HG03354 (cell line): Measurements from ENCODE around the gene HLA-DRB1.
"Not testable (repeated sequence)": the region's sequence is repeated elsewhere in the genome, so short reads cannot be mapped to it uniquely, and the experiment has no call there.

Experiments used
- ATAC-seq: cut with Tn5 transposase; IDR thresholded peaks from one replicate; pipeline ENCODE4 v1.9.1; 2021; ENCODE audit warnings: mild to moderate bottlenecking; ENCODE audit not compliant: unreplicated experiment, poor library complexity, severe bottlenecking

HLA-DRB1 gene

DNA sequence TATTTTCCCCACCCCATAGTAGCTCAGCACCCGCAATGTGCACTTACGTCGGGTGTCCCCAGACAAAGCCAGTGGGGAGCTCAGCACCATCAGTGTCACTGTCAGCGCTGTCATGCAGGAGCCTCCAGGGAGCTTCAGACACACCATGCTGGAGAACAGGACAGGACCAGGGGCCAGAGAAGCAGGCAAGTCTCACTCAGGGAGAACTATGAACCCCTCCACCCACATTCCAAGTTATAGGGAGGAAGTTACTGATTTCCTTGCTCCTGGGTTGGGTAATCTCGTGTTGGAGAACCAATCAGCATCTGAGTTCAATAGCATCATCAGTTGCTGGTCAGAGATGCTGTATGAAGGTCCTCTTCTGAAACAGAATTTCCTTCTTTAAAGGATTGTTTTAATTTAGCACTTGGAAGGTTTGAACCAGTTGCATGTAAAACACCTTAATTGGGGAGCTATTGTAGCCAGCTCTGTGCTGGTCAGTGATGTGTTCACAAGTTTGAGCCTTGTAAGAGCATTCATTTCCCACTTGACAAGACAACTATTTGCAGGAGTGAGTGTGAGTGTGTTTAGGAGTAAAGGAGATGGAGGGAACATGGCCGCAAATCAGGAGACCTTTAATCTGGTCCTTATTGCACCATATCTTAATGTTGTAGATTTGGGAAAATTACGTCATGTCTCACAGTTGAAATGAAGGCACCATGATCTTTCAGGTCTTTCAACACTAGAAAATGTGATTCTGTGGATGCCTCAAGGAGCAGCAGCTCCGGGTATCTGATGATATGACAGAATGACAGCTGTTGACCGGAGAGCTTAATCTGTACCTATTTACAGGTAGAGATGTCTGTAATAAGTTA is at the start of gene HLA-DRB1:
HLA-DRB1 (minus strand) TSS at position 253 of the 854 bp plus-strand sequence; CDS start at position 147, 106 bp downstream.
- ATAC-seq, result peak; percentile 90

DNA sequence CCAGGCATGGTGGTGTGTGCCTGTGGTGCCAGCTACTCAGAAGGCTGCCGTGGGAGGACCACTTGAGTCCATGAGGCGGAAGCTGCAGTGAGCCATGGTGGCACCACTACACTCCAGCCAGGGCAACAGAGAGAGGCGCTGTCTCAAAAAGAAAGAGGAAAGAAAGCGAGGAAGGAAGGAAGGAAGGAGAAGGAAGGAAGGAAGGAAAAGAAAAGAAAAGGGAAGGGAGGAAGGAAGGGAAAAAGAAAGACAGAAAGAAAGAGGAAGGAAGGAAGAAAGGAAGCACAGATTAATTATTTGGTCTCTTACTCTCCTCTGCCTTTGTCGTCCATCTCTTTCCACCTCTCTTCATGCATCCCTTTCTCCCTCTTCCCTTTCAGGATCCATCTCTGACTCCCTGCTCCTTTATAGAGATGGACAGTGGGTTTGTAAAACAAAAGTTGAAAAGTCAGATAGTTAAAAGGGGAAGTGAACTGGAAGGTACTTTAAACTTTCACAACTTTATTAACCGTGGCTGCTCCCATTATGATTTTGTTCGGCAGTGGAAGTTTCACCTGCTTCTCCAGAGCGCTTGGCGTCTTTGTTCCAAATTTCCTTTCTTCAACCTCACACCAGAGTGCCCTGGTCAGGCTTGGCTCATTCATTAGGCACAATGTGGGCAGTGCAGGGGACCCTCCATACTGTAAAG is 49.0 kb upstream of the HLA-DRB1 start:
- no peak for ATAC-seq

DNA sequence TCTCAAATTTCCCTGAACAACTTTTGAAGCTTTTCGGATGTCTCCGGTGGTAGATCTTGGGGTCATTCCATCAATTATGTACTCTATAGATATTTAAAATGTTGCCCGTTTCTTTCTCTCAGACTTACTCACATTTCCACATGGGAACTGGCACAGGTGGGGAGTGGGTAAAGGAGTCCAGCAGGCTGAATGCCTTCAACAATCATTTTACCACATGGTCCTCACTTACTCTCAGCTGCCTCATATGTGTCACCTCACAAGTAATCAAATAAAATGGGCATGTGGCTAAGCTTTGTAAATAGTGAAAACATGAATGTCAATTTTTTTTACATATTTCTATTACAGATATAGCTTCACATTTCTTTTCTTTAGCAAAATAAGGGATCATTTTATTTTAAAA is 48.2 kb upstream of the HLA-DRB1 start:
- no peak for ATAC-seq

DNA sequence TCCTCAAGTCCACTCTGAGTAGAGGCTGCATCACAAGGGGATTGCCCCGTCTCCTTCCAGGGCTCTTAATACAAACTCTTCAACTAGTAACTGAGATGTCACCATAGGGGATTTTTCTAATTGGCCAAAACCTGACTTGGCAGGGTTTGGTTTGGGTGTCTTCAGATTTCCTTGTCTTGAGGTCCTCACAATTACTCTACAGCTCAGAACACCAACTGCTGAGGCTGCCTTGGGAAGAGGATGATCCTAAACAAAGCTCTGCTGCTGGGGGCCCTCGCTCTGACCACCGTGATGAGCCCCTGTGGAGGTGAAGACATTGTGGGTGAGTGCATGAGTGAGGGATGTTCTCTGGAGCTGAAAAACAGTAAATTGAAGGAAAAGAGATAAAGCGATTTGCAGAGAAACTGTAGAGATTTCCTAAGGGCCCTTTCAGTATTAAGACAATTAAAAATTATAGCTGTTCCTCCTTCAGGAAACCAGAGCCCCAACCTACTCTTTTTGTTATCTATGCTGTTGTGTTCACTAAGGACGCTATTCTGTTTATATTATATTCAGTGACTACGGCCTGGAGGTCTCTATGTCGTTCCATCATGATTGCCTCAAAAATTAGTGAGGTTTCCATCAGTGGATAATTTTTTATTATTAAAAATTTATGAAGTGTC is 47.7 kb upstream of the HLA-DRB1 start, which contains the start of gene HLA-DQA1:
HLA-DQA1 (plus strand) TSS at position 188 of the 662 bp plus-strand sequence; CDS start at position 241, 53 bp downstream.
- peak; percentile 79 for ATAC-seq

DNA sequence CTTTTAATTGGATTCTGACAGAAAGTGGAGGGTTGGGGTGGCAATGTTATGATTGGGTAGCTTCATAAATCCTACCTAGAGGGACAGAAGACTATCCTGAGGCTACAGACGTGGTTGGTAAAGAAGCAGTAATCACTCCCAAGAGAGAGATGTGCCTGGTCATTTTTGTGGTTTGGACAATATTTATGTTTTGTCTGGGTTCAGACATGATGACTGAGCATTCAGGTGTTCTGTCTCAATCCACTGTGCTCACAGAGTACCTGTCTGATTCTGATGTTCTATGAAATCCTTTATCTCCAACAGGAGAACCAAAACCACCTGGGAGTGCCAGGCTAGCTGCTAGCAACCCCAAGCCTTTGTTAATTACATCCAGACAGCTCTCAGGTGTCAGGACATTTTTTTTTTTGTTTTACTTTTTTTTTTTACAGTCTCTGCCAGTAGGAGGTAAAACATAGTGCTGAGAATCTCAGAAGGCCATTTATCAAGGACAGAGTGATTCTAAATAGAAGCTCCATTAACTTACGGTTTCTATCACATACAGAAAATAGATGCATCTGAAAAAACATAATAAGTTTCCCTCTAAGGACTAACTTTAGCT is 46.0 kb upstream of the HLA-DRB1 start:
- no peak for ATAC-seq

DNA sequence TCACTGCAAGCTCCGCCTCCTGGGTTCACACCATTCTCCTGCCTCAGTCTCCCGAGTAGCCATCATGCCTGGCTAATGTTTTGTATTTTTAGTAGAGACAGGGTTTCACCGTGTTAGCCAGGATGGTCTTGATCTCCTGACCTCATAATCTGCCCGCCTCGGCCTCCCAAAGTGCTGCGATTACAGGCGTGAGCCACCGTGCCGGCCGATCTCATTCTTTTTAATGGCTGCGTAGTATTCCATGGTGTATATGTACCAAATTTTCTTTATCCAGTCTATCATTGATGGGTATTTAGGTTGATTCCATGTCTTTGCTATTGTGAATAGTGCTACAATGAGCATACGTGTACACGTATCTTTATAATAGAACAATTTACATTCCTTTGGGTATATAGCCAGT is 40.1 kb upstream of the HLA-DRB1 start:
- not testable (repeated sequence) for ATAC-seq

DNA sequence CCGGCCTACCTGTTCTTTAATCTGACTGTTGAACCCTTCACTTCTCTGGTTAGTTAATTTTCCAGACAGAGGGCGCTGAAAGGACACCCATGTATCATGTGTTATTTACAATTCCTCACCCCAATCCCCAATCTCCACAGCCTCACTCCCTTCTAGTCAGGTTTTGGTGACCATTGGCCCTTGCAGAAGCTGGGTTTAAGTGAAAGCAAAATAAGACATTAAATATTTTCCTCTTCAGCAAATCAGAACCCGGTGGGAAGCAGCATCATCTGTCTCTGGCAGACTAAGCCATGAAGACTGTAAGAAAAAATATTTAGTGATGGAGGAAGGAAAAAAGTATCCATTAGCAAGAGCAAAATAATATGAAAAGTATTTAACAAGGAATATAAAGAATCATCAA is 38.2 kb upstream of the HLA-DRB1 start:
- no peak for ATAC-seq

DNA sequence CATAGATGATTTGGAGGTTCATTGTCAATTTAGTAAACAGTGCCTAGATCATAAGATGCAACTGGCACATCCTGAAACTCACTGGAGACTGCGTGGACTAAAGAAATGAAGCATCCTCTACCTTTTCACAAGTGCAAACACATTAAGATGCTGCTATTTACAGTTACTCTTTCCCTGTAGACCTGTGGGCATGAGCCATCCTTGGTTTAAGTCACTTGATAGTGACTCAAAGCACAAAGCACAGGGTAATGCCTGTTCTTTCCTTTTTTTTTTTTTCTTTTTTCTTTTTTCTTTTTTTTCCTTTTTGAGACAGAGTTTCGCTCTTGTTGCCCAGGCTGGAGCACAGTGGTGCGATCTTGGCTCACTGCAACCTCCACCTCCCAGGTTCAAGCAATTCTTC is 37.6 kb upstream of the HLA-DRB1 start:
- no peak for ATAC-seq

DNA sequence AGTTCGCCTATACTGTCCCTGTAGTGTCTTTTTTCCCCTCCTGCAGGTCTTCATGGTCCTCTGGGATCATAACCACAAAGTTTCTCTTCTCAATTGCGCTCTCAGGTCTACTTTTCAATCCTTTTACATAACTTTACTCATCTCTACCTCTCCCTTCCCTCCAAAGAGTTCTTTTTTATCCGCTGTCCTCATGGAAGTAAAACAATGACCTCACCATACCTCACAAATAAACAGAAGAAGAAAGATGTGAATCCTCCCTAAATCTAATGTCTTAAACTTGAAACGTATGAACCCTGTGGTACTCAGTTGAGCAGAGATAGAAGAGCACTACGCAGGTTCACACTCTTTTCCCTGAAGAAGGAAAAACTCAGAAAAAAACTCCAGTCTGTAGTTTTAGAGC is 35.5 kb upstream of the HLA-DRB1 start:
- ATAC-seq, result no peak

DNA sequence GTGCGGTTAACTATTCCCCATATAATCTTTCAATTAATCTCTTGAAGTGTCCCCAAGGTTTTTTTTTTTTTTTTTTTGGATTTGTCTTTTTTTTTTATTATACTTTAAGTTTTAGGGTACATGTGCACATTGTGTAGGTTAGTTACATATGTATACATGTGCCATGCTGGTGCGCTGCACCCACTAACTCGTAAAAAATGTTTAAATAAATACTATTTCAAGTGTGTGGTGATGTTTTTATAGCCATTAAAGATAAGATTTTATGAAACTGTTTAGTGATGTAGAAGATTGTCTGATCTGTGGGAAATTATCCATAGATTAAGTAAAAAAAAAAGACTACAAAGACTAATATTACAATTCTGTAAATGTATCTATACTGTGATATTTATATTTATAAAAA is 34.9 kb upstream of the HLA-DRB1 start:
- no peak for ATAC-seq

DNA sequence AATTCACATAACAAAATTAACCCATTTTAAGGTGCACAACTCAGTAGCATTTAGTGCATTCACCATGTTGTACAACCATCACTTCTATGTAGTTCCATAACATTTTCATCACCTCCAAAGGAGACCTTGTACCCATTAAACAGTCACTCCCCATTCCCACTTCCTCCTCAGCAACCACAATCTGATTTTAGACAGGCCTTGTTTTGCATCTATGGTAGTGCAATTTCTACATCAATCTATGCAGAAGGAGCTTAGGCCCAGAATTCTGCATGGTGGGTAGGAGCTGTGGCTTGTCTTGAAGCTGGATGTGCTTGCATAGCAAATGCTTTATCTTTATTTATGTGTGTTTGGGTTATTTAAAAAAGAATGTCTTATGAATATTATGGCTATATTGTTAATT is 34.0 kb upstream of the HLA-DRB1 start:
- no peak for ATAC-seq

DNA sequence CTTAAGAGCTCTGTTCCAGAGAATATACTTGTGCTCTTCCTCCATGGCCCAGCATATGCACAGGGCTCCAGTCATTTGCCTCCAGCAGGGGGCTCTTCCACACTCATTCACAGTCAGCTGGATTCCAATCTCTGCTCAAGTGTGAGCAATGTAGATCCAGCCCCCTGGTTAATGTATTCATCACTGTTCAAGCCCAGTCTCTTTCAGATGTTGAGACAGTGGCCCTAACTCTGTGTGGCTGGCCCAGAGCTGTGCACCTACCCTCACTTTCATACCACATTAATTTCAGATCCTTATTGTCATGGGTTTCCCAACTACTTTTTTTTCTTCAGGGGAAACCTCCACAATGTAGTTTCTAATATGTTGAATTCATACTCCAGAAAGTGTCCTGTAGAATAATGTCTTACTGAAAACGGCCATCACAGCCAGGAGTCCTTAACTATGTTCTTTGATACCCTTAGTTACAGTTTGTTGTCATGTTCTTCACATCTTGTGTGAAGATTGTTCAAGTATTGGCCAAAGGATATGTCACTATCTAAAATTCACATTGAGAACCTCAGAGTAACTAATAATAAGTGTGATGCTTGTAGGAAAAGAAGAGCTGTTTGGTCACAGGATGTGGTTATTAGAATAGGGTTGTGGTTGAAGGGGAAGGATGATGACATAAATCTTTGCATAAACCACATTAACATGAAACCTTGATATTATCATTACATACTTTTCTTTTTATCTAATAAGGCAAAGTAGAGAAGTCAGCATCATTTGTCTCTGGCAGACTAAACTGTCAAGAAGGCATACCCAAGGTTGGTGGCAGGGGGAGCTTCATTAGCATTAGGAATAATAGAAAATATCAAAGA is 33.1 kb upstream of the HLA-DRB1 start:
- peak; percentile 80 for ATAC-seq

DNA sequence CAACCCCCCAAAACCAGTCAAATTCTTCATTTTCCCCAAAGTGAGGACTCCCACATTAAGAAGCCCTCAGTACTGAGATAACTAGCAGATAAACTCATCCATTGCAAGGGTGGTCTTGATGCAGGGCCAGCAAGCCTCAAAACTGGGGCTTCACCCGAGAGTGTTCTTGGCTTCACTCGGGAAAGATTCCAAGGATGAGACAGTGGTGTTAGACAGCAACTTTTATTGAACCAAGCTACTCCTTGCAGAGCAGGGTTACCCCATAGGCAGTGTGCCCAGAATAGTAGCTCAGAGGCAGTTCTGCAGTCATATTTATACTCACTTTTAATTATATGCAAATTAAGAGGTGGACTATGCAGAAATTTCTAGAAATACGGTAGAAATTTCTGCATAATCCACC is 31.7 kb upstream of the HLA-DRB1 start:
- ATAC-seq, result no peak

DNA sequence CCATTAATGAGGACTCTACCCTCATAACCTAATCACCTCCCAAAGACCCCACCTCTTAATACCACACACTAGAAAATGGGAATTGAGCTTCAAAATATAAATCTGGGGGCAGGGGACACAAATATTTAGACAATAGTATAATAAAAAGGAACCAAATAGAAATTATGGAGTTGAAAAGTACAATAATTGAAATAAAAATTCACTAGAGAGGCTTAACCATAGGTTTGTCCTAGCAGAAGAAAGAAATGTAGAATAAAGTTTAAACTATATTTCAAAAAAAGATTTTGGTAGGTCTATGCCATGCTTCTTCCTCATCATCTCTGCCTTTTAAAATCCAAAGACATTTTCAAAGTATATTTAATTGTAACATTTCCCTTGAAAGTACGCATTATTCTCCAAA is 28.1 kb upstream of the HLA-DRB1 start:
- no peak for ATAC-seq

DNA sequence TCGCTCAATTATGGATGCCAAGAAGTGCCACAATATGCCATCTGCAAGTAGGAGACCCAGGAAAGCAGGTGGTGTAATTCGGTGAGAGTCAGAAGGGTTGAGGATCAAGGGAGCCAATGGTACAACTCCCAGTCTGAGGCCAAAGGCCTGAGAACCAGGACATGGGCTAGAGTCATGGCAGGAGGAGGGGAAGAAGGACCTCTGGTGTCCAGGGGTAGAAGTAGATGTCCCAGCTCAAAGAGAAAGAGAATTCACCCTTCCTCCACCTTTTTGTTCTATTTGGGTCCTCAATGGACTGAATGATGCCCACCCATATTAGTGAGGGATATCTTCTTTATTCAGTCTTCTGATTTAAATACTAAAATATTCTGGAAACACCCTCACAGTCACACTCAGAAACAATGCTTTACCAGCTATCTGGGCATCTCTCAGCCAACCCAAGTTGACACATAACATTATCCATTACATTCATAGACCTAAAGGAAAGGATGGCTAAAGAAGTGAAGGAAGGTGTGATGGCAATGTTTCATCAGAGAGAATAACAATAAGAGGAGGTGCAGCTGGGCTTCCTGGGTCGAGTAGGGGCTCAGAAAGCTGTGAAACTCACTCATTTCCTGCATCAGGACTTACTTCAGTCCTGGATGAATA is 26.4 kb upstream of the HLA-DRB1 start:
- no peak for ATAC-seq

DNA sequence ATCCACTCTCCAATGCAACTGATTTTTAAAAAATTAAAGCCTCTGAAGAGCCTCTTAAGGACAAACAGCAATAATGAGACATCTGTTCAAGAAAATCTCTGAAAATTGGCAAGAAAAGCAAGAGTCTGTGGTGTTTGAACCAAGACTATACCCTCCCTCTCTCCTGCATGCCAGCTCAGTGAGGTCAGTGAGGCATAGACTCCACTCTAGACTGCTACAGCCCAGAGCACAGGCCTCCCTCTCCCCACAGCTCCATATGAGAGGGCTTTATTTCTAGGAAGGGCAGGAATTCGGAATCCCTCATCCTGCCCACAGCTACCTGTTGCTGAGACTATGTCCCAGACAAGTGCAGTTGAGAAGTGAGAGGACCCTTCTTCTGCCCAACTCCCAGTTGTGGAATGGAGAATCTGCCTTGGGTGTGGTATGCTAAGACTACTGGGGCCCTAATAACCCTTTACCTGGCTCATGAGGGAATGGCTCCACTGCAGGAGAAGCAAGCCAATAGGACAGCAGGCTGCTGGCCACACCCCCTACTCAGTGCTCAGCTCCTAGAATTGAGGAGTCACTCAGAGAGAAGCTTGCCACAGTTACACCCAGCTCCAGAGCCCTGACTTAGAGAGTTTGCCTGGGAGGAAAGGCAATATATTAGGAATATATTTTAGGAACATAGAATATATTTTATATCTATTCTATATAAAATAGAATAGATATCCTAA is 24.9 kb upstream of the HLA-DRB1 start:
- no peak for ATAC-seq

DNA sequence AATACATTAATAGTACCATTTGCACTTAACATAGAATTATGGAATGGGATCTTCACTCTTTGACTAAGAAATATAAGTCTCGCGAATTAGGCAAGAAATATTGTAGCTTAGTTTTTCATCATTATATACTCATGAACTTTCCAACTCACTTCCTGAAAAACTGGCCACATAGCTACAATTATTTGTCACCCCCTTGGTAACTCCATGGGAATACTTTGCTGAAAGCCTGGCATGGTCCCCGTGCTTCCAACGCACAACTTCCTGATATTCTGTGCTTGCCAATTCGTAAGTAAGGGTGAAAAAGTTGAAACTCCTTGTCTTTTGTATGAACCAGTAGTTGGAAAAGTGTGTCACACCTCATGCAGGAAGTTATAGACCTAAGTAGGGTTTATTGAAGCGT is 23.8 kb upstream of the HLA-DRB1 start:
- ATAC-seq, result no peak

DNA sequence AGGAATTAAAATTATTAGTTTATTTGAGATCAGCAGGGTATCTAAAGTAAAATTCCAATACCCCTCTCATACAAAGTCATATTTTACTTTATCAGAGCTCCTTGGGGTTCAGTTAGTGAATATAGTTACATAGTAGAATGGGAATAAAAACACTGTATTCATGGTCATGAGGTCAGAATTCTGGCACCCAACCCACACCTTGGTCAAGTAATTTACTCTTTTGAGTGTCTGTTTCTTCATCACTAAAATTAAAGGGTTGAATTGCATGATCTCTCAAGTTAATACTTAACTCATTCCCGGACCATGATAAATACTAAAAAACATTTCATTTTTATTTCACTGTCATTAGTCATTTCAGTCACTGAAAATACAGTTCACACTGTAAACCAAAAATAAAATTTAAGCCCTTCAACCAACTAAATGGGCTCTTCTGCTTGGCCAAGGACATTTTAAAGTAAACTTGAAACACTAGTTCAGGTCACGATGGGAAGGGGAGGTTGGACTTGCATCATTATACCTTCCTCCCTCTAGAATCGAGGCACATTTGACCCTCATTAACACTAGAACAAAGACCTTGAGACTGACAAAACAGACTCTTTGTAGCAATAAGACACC is 21.1 kb upstream of the HLA-DRB1 start:
- ATAC-seq, result no peak
